SK-N-SH (cell line): ENCODE measurements around the gene LRRC56. TPM values are rescaled to one million over a fixed set of nuclear protein-coding genes. Genes with fewer than 3 reads are reported as not detected.

Source experiments
- CTCF ChIA-PET: fragments of 300-600, 350-600 bp; formaldehyde crosslinking; extraction: SDS; loops from one replicate; lab custom pipeline; 2021; lab: Yijun Ruan, JAX
- POLR2A ChIA-PET: fragments of 350-600 bp; sonication (Branson Sonifier 250); formaldehyde crosslinking; extraction: SDS; loops from one replicate; lab custom pipeline; 2020; ENCODE audit warnings: antibody characterized with exemption, inconsistent platforms; lab: Yijun Ruan, JAX
- DNase-seq: peaks from one replicate; pipeline ENCODE4 v3.0.0; 2012
- H2AFZ ChIP-seq: fragments of 200-600 bp; sonication (generic); 2 replicates; pipeline ENCODE4 v1.8.1; 2016; ENCODE audit warnings: antibody characterized with exemption, mild to moderate bottlenecking, low read depth
- H3F3A ChIP-seq: fragments of 200-600 bp; sonication (generic); replicated peaks from 2 replicates; pipeline ENCODE3; 2016; ENCODE audit warnings: antibody characterized with exemption, mild to moderate bottlenecking; ENCODE audit not compliant: insufficient read depth
- H3K27ac ChIP-seq, 2 experiments: fragments of 200-500 bp in 1 of 2; fragments of 200-600 bp in 1 of 2; sonication (Bioruptor generic) in 1 of 2; sonication (generic), shearing (Covaris generic) in 1 of 2; 2 replicates each; pipeline versions ENCODE4 v1.5.1 to v1.6.1; 2014 to 2016; ENCODE audit warnings: low read depth in 2 of 2, inconsistent platforms in 1 of 2, low read length in 1 of 2, mild to moderate bottlenecking in 1 of 2, mixed read lengths in 1 of 2
- H3K27me3 ChIP-seq: fragments of 200-600 bp; sonication (generic), shearing (Covaris generic); 2 replicates; pipeline ENCODE4 v1.6.1; 2016; ENCODE audit warnings: mixed run types; ENCODE audit not compliant: insufficient read depth
- H3K36me3 ChIP-seq, 2 experiments: fragments of 200-500 bp in 1 of 2; fragments of 200-600 bp in 1 of 2; sonication (Bioruptor generic) in 1 of 2; sonication (generic) in 1 of 2; replicated peaks in 1 of 2; 2 replicates each; pipeline versions ENCODE3 to v1.5.1; 2014 to 2016; ENCODE audit warnings: low read length in 1 of 2, mild to moderate bottlenecking in 1 of 2; ENCODE audit not compliant: insufficient read depth in 2 of 2, control insufficient read depth in 1 of 2
- H3K4me1 ChIP-seq, 2 experiments: fragments of 200-500 bp in 1 of 2; fragments of 200-600 bp in 1 of 2; sonication (Bioruptor generic) in 1 of 2; sonication (generic), shearing (Covaris generic) in 1 of 2; 2 replicates each; pipeline versions ENCODE4 v1.5.1 to v1.6.1; 2014 to 2016; ENCODE audit warnings: low read depth in 1 of 2, low read length in 1 of 2, mixed run types in 1 of 2; ENCODE audit not compliant: insufficient read depth in 2 of 2, control insufficient read depth in 1 of 2
- H3K4me2 ChIP-seq: fragments of 200-600 bp; sonication (generic), shearing (Covaris generic); 2 replicates; pipeline ENCODE4 v1.6.1; 2017; ENCODE audit warnings: mixed run types
- H3K4me3 ChIP-seq, 2 experiments: fragments of 200-500 bp in 1 of 2; fragments of 200-600 bp in 1 of 2; sonication (Bioruptor generic) in 1 of 2; sonication (generic), shearing (Covaris generic) in 1 of 2; 2 replicates each; pipeline versions ENCODE4 v1.5.1 to v1.8.1; 2014 to 2016; ENCODE audit warnings: low read depth in 2 of 2, inconsistent platforms in 1 of 2, low read length in 1 of 2, mild to moderate bottlenecking in 1 of 2, mixed read lengths in 1 of 2, moderate library complexity in 1 of 2
- H3K79me2 ChIP-seq: fragments of 200-600 bp; sonication (generic); 2 replicates; pipeline ENCODE4 v1.8.1; 2017; ENCODE audit warnings: mild to moderate bottlenecking; ENCODE audit not compliant: insufficient read depth
- H3K9ac ChIP-seq: fragments of 200-600 bp; sonication (generic); 2 replicates; pipeline ENCODE4 v1.6.1; 2017; ENCODE audit warnings: mixed run types
- H3K9me2 ChIP-seq: fragments of 200-600 bp; sonication (generic); 2 replicates; pipeline ENCODE4 v1.6.1; 2017; ENCODE audit warnings: mixed run types
- H3K9me3 ChIP-seq: fragments of 200-600 bp; sonication (generic); 2 replicates; pipeline ENCODE4 v1.6.1; 2017; ENCODE audit warnings: mixed run types, mild to moderate bottlenecking, moderate library complexity
- H4K20me1 ChIP-seq: fragments of 200-600 bp; sonication (generic); 2 replicates; pipeline ENCODE4 v1.6.1; 2017; ENCODE audit warnings: mild to moderate bottlenecking, mixed run types; ENCODE audit not compliant: insufficient read depth
- CHD2 ChIP-seq: fragments of 150-350 bp; IDR thresholded peaks from 2 replicates; pipeline ENCODE4 v1.6.1; 2018; ENCODE audit warnings: low read length; ENCODE audit not compliant: partially characterized antibody
- EZH2phosphoT487 ChIP-seq: fragments of 200-600 bp; sonication (generic); IDR thresholded peaks from 2 replicates; pipeline ENCODE4 v1.6.1; 2017; ENCODE audit warnings: low read depth, mixed run types, mild to moderate bottlenecking, antibody characterized with exemption, moderate library complexity, borderline replicate concordance
- FOSL2 ChIP-seq: IDR thresholded peaks from 2 replicates; pipeline ENCODE4 v1.4.0; 2012; ENCODE audit warnings: low read depth, mild to moderate bottlenecking, moderate library complexity, borderline replicate concordance
- FOXJ3 ChIP-seq: sonication (generic); formaldehyde crosslinking; IDR thresholded peaks from 2 replicates; pipeline ENCODE4 v1.5.1; 2020; ENCODE audit warnings: mild to moderate bottlenecking, missing genetic modification reagents
- GABPA ChIP-seq: IDR thresholded peaks from 2 replicates; pipeline ENCODE4 v1.4.0; 2012; ENCODE audit warnings: low read depth, mild to moderate bottlenecking
- JUND ChIP-seq: IDR thresholded peaks from 2 replicates; pipeline ENCODE4 v1.4.0; 2012
- NFIC ChIP-seq: IDR thresholded peaks from 2 replicates; pipeline ENCODE4 v1.4.0; 2012; ENCODE audit warnings: borderline replicate concordance
- NRF1 ChIP-seq: IDR thresholded peaks from 2 replicates; pipeline ENCODE4 v1.6.1; 2012; ENCODE audit warnings: low read depth, mild to moderate bottlenecking, low read length
- PBX3 ChIP-seq: IDR thresholded peaks from 2 replicates; pipeline ENCODE4; 2012
- POLR2AphosphoS5 ChIP-seq: IDR thresholded peaks from 2 replicates; pipeline ENCODE4 v1.6.1; 2012; ENCODE audit warnings: low read depth, low read length
- RAD21 ChIP-seq: IDR thresholded peaks from 2 replicates; pipeline ENCODE4 v1.6.1; 2012; ENCODE audit warnings: mild to moderate bottlenecking, low read length
- RCOR1 ChIP-seq: fragments of 150-350 bp; IDR thresholded peaks from 2 replicates; pipeline ENCODE4 v1.6.1; 2017; ENCODE audit warnings: antibody characterized with exemption, low read length
- RXRA ChIP-seq: IDR thresholded peaks from 2 replicates; pipeline ENCODE4 v1.4.0; 2012; ENCODE audit warnings: low read depth, mild to moderate bottlenecking, borderline replicate concordance
- SIN3A ChIP-seq: IDR thresholded peaks from 2 replicates; pipeline ENCODE4 v1.6.1; 2012; ENCODE audit warnings: low read depth, mild to moderate bottlenecking, low read length, moderate library complexity, borderline replicate concordance
- TAF1 ChIP-seq: IDR thresholded peaks from 2 replicates; pipeline ENCODE4 v1.6.1; 2012; ENCODE audit warnings: low read depth, mild to moderate bottlenecking, low read length, moderate library complexity, borderline replicate concordance
- USF1 ChIP-seq: IDR thresholded peaks from 2 replicates; pipeline ENCODE4 v1.4.0; 2012; ENCODE audit warnings: low read depth, borderline replicate concordance
- WGBS: methylation state at CpG from one replicate; pipeline ENCODE4 v1.1.6; 2017; ENCODE audit warnings: low lambda C conversion rate; 5-methylcytosine and 5-hydroxymethylcytosine counted together
- polyA plus RNA-seq, 3 experiments: library from polyadenylated mRNA; depleted of rRNA; stranded (reverse); fragments of >200 nt; gene quantifications; 2 replicates each; pipeline ENCODE4 v1.2.3, GENCODE V29; 2012

The LRRC56 gene
- polyA plus RNA-seq, 1 of the 3 experiments (the other 2 are of a cell fraction): 1.2 TPM

GRCh38 chr11:556662-557256 is 19.4 kb downstream of the LRRC56 start:
- H3K9me3 ChIP-seq: no peaks in the 10 kb centered on the region
- TF ChIP-seq USF1 (no peak), GABPA (no peak), PBX3 (no peak), SIN3A (no peak), RAD21 (no peak), CHD2 (no peak), POLR2AphosphoS5 (no peak), RXRA (no peak), TAF1 (no peak), FOXJ3 (CRISPR knock-in tag) (no peak), FOSL2 (no peak), JUND (no peak), NRF1 (no peak), EZH2phosphoT487 (no peak)
- TF ChIP-seq, all 33 proteins: peak for 0
- Histone ChIP-seq H2AFZ (no peak overlapping the region), H4K20me1 (no peaks in the 10 kb centered on the region), H3K36me3 (no peaks in the 10 kb centered on the region), H3F3A (no peaks in the 10 kb centered on the region), H3K27me3 (peaks cover 11% of the 10 kb centered on the region), H3K79me2 (no peaks in the 10 kb centered on the region; the same call in 1 of the 2 replicates), H3K9ac (no peak overlapping the region), H3K4me3 (no peak overlapping the region), H3K4me1 (peaks cover 4 to 31% of the 10 kb centered on the region in 2 experiments; a peak in 2 of 4 replicates), H3K4me2 (no peak overlapping the region), H3K9me2 (no peaks in the 10 kb centered on the region), H3K27ac (no peak overlapping the region)
- ChIA-PET POLR2A (interaction anchor here (0.6 to 1.1 kb wide), 3 partner anchors 8 to 28 kb away, joined by 3 read pairs; no protein-coding TSS in a partner anchor), CTCF (interaction anchor here (1.1 to 3.6 kb wide), 4 partner anchors 9 to 172 kb away, joined by 3 to 41 read pairs (median 3); no protein-coding TSS in a partner anchor)
- 76% methylated on average over 7 of the region's 22 CpGs for WGBS
- DNase-seq: no peak

- no peak overlapping the region for H2AFZ ChIP-seq
- H3K36me3 ChIP-seq: no peaks in the 10 kb centered on the region
- peaks cover 4 to 35% of the 10 kb centered on the region in 2 experiments; a peak in 2 of 4 replicates for H3K4me1 ChIP-seq
- POLR2A ChIA-PET: interaction anchor here (0.6 to 0.9 kb wide), 2 partner anchors 10 to 201 kb away, joined by 3 read pairs; no protein-coding TSS in a partner anchor
- no peaks in the 10 kb centered on the region for H3F3A ChIP-seq
- H3K9me3 ChIP-seq: no peaks in the 10 kb centered on the region
- no peak overlapping the region for H3K4me2 ChIP-seq
- no peaks in the 10 kb centered on the region for H3K9me2 ChIP-seq
- CTCF ChIA-PET: interaction anchor here (1.3 to 3.6 kb wide), 2 partner anchors 9 to 164 kb away, joined by 3 to 41 read pairs; no protein-coding TSS in a partner anchor
- H3K9ac ChIP-seq: no peak overlapping the region
- H3K4me3 ChIP-seq: no peak overlapping the region
- no peak for TF ChIP-seq USF1
- no peak for TF ChIP-seq CHD2
- TF ChIP-seq RCOR1: no peak
- TF ChIP-seq NFIC: no peak
- WGBS: 85% methylated on average over 7 of the region's 24 CpGs
- no peak for DNase-seq
- no peaks in the 10 kb centered on the region; the same call in 1 of the 2 replicates for H3K79me2 ChIP-seq
- H3K27ac ChIP-seq: no peak overlapping the region
- H4K20me1 ChIP-seq: no peaks in the 10 kb centered on the region
- peaks cover 11% of the 10 kb centered on the region for H3K27me3 ChIP-seq
These were observed 20.2 kb downstream of the LRRC56 start for GRCh38 chr11:557328-558132.
